Fibroblast of pulmonary artery (primary cell): Measurements from ENCODE around the gene CCDC57.

Experiments
- DNase-seq: peaks from one replicate; pipeline ENCODE4 v3.0.0-alpha.2; 2010; ENCODE audit warnings: low read depth
- H3K4me3 ChIP-seq: replicated peaks from 2 replicates; pipeline ENCODE4 v1.5.1; 2011; ENCODE audit warnings: low read depth, mild to moderate bottlenecking, control low read depth, low read length, moderate library complexity
- CTCF ChIP-seq: IDR thresholded peaks from 2 replicates; pipeline ENCODE4 v1.5.1; 2011; ENCODE audit warnings: mild to moderate bottlenecking, control low read depth, low read length, inconsistent platforms; ENCODE audit errors: missing control alignments

CCDC57 gene

DNA sequence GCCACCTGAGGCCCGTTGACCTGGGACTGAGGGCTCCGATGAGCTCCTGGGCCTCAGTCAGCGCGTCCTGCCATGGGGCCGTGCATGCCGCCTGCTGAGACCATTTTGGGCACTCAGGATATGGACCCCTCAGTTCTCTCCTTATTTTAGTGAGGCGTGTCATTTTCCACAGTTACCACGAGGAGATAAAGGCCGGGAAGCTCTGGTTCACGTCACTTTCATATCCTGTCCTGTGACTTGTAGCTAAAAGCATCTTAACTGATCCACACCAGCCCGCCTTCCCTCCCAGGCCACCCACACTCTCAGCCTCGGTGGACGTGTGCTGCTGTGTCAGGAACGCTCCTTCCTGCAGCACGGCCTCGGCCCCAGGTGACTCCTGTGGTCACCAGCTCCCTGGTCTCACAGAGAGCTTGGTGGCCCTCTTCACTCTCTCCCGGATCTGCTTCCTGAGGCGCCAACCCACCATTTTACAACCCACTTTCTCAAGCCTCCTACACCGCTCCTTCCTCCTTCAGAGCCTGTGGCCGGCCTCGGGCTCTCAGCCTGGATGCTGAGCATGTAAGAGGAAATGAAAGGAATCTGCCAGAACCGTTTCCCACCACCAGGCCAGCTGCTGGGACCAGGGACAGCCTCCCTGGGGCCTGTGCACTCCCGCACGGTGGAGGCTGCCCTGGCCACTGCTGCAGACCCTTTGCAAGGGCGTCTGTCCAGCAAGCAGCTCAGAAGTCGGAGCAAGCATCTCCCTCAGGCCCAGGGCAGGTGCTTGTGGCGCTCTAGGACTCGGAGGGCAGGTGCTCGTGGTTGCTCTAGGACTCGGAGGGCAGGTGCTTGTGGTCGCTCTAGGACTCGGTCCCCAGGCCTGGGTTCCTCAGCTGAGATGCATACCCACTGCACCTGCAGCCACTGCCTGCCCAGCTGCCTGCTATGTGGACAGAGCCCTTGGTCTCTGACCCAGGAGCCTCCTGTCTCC is 90.7 kb downstream of the CCDC57 start:
- TF ChIP-seq CTCF: no peak
- no peak for DNase-seq
- H3K4me3 ChIP-seq: no peak overlapping the region

- H3K4me3 ChIP-seq: no peak overlapping the region
- no peak for TF ChIP-seq CTCF
- DNase-seq: no peak
Observed at GRCh38 chr17:82121246-82121645, 91.4 kb downstream of the CCDC57 start.

- peak; percentile 31 for DNase-seq
- TF ChIP-seq CTCF: no peak
- no peak overlapping the region for H3K4me3 ChIP-seq
Observed at GRCh38 chr17:82120148-82120547, 92.5 kb downstream of the CCDC57 start.

DNA sequence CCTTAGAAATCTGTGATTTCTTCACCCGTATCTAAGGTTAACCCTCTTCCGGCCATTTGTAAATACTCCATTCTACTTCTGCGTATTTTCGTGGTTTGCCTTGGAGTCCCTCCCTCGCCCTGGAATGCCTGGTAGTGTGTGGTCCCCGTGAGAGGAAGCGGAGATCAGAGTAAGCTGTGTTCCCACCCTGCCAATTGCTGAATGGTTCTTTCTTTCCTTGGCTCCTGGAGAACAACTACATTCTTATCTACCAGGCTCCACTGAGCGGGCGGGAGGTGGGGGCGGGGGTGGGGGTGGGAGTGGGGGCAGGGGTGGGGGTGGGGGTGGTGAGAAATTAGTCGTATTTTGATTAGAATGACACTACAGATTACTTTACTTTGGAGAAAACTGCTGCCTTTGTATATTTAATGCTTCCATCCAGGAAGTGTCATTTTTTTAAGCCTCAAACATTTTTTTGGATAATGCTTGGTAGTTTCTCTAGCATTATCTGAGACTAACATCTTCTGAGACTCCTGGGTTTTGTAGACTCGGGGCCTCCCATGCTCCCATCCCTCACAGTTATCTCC is 93.7 kb downstream of the CCDC57 start:
- DNase-seq: peak; percentile 65
- no peak overlapping the region for H3K4me3 ChIP-seq
- no peak for TF ChIP-seq CTCF

DNA sequence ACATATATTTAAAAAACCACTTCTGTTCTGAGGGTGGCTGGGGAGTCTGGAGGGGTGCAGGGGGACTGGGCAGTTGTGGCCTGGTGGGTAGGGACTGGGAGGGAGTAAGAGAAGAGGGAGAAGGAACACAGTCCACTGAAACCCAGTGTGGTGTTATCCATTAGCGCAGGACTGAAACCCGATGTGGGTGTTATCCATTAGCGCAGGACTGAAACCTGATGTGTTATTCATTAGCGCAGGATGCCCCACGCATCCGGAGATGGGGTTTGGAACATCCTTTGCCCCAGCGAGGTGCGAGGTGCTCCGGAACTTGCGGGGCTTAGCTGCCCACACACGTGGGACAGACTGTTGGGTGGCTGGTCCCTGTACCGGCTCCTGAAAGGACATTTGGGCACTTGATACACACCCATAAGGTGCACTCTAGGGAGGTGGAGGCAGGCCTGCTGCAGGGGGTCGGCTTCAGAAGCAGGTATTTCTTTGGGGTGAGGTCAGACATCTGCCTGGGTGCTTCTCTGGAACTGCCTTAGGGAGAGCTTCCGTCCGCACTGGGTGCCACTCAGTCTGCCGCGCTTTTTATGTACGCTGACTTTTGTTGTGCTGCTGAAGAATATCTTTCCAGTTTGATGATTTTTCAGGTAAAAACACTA is 94.4 kb downstream of the CCDC57 start:
- no peak overlapping the region for H3K4me3 ChIP-seq
- TF ChIP-seq CTCF: no peak
- DNase-seq: no peak

GRCh38 chr17:82117139-82118090 is 95.2 kb downstream of the CCDC57 start:
- TF ChIP-seq CTCF: no peak
- no peak for DNase-seq

More at GRCh38 chr17:82117139-82118090, 95.2 kb downstream of the CCDC57 start:
- H3K4me3 ChIP-seq: no peak overlapping the region
